HuH-7 (cell line): Measurements from ENCODE around the gene COA4.

Source experiments
- DNase-seq: peaks from one replicate; pipeline ENCODE4 v3.0.0; 2011; ENCODE audit warnings: low spot score

Gene COA4

DNA sequence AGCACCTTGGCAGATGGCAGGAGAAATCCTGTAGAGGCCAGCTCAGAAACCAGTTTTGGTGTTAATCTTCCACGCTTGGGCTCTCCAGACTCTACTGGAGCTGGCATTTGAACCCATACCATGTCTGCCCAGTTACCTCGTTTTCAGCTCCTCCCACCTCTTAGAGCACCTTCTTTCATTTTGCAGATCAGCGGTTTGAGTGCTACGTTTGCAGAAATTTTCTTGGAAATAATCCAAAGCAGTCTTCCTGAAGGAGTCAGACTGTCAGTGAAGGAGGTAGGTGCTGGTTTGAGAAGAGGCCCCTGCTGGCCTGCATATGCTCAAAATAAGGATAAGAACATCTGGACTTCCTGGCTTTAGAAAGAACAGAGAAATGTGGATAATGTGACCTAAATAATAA is 13.7 kb downstream of the COA4 start:
- DNase-seq, result no peak

DNA sequence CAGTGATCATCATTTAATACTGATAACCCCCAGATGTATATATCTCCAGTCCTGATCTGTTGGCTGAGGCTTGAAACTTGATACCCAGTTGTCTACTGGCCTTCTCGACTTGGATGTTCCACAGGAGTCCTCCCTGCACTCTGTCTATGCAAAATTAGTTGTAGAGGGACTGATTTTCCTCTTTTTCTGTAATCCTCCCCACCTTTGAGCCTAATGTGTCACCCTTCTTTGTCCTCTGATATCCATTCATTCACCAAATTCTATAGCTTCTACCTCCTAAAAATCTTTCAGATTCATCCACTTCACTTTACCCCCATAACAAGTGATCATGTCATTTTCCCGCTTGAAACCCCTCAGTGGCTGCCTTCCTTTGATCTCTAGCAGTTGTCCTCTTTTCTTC is 16.4 kb downstream of the COA4 start:
- DNase-seq, result no peak

DNA sequence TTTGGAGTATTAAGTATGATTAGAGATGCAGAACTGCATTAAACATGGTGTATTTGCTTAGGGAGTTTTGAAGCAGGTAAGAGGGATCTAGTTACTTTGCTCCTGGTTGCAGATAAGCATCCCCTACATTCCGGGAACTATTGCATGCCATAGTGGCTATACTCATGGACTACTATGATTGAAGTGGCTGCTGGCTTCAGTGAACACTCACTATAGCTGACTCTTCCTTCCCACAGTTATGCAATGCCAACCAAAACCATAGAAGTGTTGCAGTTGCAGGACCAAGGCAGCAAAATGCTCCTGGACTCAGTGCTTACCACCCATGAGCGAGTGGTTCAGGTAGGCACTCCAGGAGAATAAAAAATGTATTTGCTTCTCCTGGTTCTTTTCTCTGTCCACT is 17.0 kb downstream of the COA4 start:
- DNase-seq, result no peak

DNA sequence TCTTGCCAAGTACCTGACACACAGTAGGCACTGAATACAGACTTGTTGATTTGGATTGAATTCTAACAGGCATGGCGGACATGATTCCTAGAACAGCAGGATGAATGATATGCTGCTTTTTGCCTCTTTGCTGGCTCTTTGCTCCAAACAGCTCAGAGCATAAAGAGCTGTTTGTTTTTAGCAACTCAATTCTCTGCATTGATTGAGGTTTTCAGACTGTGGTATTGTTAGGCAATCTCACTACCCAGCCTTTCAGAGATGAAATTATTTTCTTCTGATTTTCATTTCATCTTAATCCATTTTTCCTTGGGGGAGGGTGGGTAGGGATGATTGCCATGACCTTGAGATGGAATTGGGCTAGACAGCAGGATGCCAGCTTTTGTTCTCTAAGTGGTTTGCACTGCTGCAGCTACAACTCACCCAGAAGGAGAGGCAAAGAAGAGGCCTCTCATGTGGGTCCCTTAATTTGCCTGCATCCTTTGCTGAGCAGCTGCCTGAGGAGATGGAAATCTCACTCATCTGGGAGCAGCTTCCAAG is 20.5 kb downstream of the COA4 start:
- no peak for DNase-seq

DNA sequence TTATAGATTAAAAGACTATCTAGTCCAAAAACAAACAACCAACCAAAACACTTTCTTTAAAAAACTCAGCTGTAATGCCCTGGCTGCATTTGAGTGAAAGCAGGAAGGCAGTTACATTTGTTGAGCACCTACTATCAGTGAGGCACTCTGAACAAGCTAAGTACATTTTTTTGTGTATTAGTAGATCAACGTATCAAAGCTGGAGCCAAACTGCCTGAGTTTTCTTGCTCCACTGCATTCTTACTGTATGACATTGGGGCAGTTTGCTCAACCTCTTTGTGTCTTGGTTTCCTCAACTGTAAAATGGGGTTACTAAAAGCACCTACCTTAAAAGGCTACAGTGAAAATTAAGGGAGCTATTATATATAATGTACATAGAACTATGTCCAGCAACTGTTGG is 22.0 kb downstream of the COA4 start:
- no peak for DNase-seq

DNA sequence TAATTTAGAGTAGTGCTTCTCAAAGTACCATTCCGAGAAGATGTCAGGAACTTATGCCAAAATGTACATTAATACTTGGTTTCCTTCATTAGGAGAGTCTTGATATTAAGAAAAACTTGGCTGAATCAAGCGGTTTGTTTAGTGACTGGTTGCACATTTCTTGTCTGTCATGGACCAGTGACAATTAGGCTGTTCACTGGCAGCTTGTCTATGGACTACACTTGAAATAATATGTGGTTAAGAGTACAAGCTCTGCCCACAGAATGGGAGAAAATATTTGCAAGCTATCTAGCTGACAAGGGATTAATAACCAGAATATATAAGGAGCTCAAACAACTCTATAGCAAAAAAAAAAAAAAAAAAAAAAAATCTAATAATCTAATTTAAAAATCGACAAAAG is 24.6 kb downstream of the COA4 start:
- DNase-seq, result no peak

DNA sequence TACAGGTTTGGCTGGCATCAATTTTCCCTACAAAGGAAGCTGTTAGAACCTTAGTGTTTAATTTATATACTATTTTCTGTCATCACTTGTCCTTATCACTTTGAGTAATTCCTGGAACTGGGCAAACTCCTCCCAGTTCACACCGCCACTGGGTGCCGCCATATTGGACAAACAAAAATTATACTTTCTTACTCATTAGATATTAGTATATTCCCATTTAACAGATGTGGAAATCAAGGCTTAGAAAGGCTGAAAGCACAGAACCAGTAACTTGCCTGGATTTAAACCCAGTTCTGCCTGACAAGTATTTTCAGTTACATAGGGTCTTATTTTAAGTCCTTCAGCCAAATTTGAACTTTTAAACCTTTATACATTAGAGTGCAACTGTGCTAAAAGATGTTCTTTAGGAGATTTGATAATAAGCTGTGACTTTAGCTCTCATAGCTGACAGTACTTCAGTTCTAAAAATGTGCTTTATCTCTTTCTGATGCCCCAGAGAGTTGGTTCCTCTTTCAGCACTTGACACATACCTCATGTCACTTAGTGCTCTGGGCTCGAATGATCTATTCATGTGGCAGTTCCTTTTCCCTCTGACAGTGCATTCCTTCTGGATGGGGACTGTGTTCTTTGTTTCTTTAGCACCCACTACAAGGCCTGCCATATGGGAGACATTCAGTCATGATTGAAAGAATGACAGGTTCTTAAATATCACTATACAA is 25.4 kb downstream of the COA4 start:
- no peak for DNase-seq

DNA sequence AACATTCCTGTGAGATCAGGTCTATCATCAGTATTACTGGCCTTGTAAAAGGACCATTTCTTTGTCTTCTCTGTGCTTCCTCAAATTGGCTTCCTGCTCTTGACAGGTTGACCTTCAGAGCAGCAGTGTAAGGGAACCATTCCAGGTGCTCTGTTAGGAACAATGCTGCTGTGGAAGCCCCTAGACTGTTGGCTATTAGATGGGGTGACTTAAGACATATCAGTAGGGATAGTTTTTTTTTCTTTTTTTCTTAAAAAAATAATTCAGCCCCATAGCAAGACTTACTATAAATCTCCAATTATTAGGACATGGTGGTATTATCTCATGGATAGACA is 37.6 kb downstream of the COA4 start:
- no peak for DNase-seq

DNA sequence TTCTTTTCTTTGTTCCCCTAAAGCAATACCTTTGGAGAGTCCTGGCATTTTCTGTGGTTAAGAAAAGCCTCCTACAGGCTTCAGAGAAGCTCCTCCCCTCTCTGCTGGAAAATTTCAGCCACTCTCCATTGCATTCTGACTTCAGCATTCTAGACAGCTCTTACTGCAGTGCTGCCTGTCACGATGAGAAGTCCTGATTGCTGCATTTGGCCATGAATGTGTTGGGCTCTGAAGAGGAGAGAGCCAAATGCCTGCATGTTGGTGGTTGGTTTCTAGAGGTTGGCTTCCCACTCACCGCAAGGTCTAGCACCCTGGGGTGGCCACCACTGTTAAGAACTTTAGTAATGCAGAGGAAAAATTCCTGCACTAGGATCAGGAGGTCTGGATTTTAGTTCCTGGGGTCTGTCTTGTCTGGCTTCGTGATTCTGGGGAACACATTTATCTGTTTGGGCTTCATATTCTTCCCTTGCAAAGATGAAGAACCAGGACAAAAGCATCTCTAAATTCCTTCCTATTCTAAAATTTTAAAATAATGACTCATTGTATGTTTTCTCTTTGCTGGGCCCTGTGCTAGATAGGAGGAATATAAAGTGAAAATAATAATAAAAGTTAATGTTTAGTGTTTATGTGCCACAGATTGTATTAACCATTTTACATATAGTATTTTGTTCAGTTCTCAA is 38.1 kb downstream of the COA4 start:
- DNase-seq, result no peak

DNA sequence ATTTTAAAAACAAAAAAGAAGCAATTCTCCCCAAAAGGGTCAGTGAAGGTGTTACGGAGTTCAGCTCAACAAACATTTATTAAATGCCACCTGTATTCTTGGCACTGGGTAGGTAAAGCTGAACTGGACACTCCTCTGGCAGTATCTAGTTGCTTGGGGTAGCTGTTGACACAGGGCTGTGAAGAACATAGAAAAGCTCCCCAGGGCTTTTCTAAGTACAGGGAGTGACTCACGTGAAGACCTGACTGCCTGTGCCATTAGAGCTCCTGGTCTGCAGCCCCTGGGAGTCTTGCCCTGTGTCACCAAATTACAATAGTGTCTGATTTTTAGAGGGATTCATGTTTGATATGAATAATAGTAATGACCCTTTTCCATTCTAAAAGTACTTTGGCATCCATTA is 43.6 kb downstream of the COA4 start:
- DNase-seq, result no peak

DNA sequence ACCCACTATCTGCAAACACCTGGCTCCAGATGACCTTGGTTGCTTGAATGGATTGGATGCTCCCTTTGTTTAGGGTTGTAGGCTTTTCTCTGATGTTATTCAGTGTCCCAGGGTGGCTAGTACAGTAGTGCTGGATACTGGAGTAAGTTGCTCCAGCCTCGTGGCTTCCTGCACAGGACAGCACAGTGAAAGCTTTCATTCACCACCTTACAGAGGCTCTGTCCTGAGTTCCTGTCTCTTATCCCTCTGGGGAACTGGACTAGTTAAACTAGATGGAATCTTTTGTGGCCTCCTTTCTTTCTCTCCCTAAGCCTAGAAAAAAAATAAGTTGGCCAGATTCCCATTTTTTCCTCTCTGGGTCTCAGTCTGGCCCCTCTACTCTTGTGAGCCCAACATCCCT is 46.4 kb downstream of the COA4 start:
- no peak for DNase-seq
